GM18499 (cell line): ENCODE measurements around the gene FAM110A.
A peak's percentile ranks its signal among the peaks of the same experiment; 100 is the strongest.
"Not testable (repeated sequence)": the region's sequence is repeated elsewhere in the genome, so short reads cannot be mapped to it uniquely, and the experiment has no call there.

Experiments
- ATAC-seq: cut with Tn5 transposase; IDR thresholded peaks from one replicate; pipeline ENCODE4 v1.9.1; 2021; ENCODE audit warnings: moderate number of reproducible peaks; ENCODE audit not compliant: insufficient read depth, unreplicated experiment

Gene FAM110A

DNA sequence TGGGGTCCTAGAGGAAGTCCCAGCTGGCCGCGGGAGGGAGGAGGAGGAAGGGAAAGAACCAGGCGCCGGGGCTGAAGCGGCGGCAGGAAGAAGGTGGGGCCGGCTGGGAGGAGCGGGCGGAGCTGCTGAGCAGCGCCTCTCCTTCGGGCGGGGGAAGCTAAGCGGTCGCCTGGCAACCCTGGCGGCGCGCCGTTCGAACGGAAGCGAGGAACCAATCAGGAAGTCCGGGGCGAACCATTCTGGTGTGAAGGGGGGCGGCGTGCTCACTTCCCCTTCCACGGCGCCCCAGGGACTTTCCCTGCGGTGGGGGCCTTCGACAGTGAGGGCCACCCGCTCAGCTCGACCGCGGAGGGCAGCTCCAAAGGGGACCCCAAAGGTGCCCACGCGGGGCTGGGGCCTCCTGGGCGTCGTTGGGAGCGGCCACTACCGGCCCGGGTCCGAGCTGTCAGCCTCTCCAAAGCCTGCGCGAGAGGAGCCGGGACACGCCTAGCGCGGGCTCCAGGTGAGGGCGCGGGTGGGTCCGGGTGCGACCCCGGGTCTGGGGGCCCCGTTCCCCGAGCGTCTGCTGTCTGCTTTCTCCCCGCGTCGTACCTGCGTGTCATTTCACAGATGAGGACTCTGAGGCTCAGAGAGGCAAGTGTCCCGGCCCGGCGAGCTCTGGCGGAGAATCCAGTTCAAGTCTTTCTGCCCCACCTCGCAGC, at the start of gene FAM110A:
Gene FAM110A (plus strand): TSS at position 266 of the 701 bp plus-strand sequence. CDS start 11,090 bp downstream, outside the sequence.
- peak; percentile 66 for ATAC-seq

- no peak for ATAC-seq
Measured at GRCh38 chr20:787825-788224, 45.7 kb upstream of the FAM110A start.

DNA sequence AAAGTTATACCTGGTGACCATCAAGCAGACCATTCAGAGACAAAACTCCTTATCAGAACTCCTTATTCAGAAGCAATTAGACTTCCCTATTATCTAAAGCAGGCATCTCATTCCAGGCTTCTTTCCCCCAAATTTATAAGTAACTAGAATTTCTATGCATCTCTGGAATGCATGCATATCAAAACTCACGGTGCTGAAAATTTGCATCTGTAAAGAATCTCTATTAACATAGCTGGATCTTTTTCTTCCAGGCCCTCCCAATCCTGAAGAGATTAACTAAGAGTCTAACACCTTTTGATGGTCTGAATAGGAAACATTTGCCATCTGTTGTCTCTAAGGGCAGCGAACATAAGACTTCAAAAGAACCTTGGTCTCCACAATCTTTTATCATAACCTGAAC, 42.5 kb upstream of the FAM110A start:
- no peak for ATAC-seq

DNA sequence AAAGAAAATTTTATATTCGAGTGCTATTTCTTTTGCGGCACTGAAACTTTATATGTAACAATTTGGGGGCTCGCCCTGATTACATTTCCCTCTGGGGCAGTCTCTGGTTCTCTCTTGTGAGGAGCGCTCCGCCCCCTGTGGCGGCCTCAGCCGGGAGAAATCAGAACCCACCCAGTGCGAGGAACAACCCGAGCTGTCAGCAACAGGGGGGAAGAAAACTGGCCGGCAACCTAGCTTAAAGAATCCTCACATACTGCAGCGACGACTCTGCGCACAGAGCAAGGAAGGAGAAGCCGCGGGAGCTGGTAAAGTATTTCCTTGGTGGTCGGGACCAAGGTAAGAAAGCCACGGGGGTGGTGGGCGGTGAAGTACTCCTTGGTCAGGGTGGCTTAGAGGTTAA, 41.3 kb upstream of the FAM110A start:
- no peak for ATAC-seq

GRCh38 chr20:796921-797320, 36.6 kb upstream of the FAM110A start:
- ATAC-seq: no peak

- ATAC-seq: not testable (repeated sequence)
Measured at GRCh38 chr20:798746-799145, 34.8 kb upstream of the FAM110A start.

GRCh38 chr20:800026-800425, 33.5 kb upstream of the FAM110A start:
- not testable (repeated sequence) for ATAC-seq

DNA sequence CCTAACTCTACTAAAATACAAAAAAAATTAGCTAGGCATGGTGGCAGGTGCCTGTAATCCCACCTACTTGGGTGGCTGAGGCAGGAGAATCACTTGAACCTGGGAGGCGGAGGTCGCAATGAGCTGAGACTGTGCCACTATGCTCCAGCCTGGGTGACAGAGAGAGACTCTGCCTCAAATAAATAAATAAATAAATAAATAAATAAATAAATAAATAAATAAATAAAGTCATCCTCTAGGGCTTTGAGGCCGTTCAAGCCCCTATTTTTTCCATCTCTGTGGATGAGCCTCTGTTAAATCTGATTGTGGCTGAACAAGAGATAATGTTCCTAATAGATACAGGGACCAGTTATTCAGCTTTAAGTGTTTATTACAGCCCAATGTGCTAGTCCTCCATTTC, 31.8 kb upstream of the FAM110A start:
- no peak for ATAC-seq

DNA sequence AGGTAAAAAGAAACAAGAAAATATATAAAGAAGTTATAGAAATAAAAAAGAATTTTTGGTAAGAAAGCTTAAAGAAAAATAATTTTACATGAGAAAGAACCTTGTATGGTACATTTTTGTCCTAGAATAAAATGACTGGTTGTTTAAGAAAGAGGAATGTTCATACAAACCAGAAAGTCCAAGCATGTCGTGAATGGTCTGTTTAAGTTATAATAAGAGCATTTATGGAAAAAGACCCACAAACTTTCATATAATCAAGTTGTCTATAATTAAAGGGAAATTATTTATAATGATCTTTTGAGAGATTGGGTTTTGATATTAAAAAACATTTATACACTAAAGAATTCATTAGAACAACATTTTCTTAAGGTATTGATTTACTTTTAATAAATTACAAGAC, 27.8 kb upstream of the FAM110A start:
- ATAC-seq: no peak

- ATAC-seq: not testable (repeated sequence)
Measured at GRCh38 chr20:811776-812434, 21.6 kb upstream of the FAM110A start.

DNA sequence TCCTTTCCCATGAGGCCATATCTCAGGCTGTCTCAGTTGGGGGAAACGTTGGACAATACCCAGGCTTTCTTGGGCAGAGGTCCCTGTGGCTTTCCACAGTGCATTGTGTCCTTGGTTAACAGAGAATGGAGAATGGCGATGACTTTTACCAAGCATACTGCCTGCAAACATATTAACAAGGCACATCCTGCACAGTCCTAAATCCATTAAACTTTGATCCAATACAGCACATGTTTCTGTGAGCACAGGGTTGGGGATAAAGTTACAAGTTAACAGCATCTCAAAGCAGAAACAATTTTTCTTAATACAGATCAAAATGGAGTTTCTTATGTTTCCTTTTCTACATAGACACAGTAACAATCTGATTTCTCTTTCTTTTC, 21.1 kb upstream of the FAM110A start:
- ATAC-seq: not testable (repeated sequence)

DNA sequence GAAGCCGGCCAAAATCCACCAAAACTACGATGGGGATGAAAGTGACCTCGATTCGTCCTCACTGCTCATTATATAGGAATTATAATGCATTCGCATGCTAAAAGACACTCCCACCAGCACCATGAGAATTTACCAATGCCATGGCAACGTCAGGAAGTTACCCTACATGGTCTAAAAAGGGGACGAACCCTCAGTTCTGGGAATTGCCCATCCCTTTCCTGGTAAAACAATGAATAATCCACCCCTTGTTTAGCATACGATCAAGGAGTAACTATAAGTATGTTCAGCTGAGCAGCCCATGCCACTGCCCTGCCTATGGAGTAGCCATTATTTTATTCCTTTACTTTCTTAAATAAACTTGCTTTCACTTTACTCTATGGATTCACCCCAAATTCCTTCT, 20.1 kb upstream of the FAM110A start:
- ATAC-seq: no peak

- no peak for ATAC-seq
Measured at GRCh38 chr20:815226-815625, 18.3 kb upstream of the FAM110A start.

- ATAC-seq: no peak
Measured at GRCh38 chr20:815914-816606, 17.5 kb upstream of the FAM110A start.

DNA sequence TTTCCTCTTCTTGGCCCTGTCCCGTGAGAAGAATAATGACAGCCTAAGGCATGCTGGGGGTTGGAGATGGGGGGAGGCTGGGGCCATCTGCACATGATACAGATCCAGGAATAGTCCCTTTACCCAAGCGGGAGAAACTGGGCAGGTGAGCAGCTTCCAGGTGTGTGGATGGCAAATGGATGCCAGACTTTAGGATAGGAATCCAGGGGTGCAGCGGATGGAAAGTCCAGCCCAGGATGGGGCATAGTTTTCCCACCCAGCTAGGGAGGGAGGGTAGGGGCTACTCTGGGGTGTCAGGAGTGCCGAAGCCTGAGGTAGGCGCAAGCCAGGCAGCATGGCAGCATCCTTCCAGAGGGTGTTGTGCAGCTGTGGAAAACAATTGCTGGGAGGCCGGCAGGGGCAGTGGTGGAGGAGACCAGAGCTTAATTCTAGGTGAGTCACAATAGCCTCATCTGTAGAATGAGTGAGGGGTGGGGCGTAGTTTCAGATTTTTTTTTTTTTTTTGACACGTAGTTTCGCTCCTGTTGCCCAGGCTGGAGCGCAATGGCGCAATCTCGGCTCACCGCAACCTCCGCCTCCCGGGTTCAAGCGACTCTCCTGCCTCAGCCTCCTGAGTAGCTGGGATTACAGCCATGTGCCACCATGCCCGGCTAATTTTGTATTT, 15.4 kb upstream of the FAM110A start:
- ATAC-seq: no peak

GRCh38 chr20:819680-820322, 13.7 kb upstream of the FAM110A start:
- no peak for ATAC-seq

DNA sequence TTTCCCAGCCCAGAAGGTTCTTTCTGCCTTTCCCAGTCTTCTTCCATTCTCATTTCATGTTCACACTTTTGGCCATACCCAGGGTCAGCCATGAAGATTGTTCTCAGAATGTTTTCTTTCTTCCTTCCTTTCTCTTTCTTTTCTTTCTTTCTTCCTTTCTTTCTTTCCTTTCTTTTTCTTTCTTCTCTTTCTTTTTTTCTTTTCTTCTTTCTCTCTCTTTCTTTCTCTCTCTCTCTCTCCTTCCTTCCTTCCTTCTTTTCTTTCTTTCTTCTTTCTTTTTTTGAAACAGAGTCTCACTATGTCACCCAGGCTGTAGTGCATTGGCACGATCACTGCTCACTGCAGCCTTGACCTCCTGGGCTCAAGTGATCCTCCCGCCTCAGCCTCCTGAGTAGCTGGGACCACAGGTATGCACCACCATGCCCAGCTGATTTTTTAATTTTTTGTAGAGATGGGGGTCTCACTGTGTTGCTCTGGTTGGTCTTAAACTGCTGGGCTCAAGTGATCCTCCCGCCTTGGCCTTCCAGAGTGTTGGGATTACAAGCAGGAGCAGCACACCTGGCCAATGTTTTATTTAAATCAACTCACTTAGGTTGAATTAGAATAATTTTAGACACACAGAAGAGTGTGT, 13.1 kb upstream of the FAM110A start:
- no peak for ATAC-seq

DNA sequence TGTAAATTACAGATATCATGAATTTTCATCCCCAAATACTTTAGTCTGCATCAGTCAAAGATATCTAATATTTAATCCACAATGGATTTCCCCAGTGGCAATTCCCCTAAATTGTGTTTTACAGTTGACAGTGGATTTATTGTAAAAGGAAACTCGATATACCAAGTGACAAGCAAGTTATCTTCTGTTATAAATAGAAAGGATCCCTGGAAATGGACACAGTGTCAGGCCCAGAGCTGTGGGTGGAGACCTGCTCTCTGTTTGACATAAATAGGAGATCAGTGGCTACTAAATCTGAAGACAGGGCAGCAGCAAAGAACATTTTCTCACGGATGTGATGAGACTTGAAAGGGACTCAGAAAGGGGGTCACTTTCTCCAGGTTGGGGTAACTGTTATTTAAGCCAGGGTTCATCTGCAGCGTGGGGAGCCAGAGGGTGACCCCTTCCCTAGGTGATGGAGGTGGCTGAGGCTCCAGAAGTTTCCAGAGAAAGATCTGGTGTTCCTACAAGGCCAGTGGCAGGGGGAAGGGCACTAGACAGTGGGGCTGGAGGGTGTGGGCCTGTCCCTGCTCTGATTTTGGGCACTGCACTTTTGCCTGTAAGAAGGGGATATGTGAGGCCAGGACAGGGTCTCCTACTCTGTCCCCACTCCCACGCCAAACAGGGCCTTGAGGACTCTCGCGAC, 12.3 kb upstream of the FAM110A start:
- no peak for ATAC-seq

GRCh38 chr20:821731-822065, 11.8 kb upstream of the FAM110A start:
- ATAC-seq: no peak
